Measurements from ENCODE around the gene ELOVL1. TPM values are rescaled to one million over a fixed set of nuclear protein-coding genes. Genes with fewer than 3 reads are reported as not detected.
A peak's percentile ranks its signal among the peaks of the same experiment; 100 is the strongest.

The ELOVL1 gene
- total RNA-seq, 1 experiment from 2014 or later: 46.3 TPM

DNA sequence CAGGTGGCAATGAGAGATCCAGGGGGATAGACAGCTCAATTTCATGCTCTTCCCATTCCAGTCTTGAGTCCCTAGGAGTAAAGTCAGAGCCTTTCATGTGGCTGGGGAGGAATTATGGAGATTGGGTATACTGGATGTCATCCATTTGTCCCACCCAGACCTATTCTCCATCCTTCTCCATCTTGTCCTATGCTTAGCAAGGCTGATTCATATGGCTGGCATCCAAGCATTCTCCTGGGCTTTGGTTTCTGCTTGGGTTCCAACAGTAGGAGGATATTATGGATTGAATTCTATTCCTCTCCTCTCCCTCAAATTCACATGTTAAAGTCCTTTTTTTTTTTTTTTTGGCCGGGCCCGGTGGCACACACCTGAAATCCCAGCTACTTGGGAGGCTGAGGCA is 12.9 kb downstream of the ELOVL1 start:
- Histone ChIP-seq H3K27me3 (no peaks in the 10 kb centered on the region), H3K27ac (no peak overlapping the region), H3K4me3 (no peak overlapping the region), H3K9me3 (replicated peaks) (no peaks in the 10 kb centered on the region), H3K4me1 (peaks cover under 1% of the 10 kb centered on the region; the same call in 1 of the 2 replicates), H3K36me3 (no peaks in the 10 kb centered on the region)
- no peak for DNase-seq

DNA sequence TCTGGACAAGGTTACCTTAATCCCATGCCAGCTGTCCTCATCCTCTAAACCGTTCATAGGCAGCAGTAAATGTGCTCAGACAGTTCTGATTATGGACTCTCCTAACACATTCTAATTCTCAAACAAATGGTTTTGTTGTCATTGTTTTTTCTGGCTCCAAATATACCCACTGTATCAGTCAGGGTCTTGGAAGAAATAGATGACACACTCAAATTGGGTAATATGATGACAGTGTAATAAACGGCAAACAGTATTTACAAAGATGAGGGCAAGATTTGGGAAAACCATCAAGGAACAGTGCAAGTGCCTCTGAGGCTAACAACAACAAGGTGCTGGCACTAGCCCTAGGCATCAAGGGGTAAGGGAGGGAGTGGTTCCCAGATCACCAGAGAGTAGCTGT is 13.3 kb downstream of the ELOVL1 start:
- H3K27me3 ChIP-seq: no peaks in the 10 kb centered on the region
- no peak for DNase-seq
- no peak overlapping the region for H3K27ac ChIP-seq
- H3K36me3 ChIP-seq: no peaks in the 10 kb centered on the region
- H3K9me3 ChIP-seq (replicated peaks): no peaks in the 10 kb centered on the region
- no peaks in the 10 kb centered on the region for H3K4me1 ChIP-seq
- no peak overlapping the region for H3K4me3 ChIP-seq

DNA sequence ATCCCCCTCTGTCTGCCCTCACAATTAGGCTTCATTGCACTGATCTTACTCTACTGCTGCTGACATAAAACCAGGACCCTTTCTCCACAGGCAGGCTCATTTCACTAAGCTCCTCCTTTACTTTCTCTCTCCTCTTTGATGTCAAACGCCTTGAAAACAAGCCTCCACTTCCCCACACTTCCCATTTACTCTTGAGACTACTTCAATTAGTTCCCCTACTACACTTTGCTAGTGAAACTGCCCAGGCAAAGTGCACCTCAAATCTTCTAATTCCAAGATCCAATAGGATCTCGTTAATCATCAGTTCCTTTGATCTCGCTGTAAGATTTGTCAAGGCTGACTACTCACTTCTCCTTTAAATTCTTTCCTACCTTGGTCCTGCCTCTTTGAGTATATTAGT is 14.9 kb downstream of the ELOVL1 start:
- Histone ChIP-seq H3K36me3 (no peaks in the 10 kb centered on the region), H3K4me1 (no peaks in the 10 kb centered on the region), H3K4me3 (no peak overlapping the region), H3K27ac (no peak overlapping the region), H3K9me3 (replicated peaks) (no peaks in the 10 kb centered on the region), H3K27me3 (no peaks in the 10 kb centered on the region)
- DNase-seq: no peak

DNA sequence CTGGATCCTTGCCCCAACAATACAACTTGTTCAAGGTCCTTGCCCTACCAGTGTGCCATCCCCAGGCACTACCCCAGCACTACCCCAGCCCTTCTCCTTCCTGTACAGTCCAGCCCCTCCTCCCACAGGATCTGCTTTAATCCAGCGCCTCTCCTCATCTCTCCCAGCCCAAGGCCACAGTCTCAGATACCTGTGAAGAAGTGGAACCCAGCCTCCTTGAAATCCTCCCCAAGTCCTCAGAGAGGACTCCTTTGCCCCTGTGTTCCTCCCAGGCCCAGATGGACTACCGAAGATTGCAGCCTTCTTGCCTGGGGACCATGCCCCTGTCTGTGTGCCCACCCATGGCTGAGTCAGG is 15.5 kb downstream of the ELOVL1 start:
- Histone ChIP-seq H3K9me3 (replicated peaks) (no peaks in the 10 kb centered on the region), H3K27ac (no peak overlapping the region), H3K4me3 (no peak overlapping the region), H3K27me3 (no peaks in the 10 kb centered on the region), H3K36me3 (no peaks in the 10 kb centered on the region), H3K4me1 (no peaks in the 10 kb centered on the region)
- no peak for DNase-seq

DNA sequence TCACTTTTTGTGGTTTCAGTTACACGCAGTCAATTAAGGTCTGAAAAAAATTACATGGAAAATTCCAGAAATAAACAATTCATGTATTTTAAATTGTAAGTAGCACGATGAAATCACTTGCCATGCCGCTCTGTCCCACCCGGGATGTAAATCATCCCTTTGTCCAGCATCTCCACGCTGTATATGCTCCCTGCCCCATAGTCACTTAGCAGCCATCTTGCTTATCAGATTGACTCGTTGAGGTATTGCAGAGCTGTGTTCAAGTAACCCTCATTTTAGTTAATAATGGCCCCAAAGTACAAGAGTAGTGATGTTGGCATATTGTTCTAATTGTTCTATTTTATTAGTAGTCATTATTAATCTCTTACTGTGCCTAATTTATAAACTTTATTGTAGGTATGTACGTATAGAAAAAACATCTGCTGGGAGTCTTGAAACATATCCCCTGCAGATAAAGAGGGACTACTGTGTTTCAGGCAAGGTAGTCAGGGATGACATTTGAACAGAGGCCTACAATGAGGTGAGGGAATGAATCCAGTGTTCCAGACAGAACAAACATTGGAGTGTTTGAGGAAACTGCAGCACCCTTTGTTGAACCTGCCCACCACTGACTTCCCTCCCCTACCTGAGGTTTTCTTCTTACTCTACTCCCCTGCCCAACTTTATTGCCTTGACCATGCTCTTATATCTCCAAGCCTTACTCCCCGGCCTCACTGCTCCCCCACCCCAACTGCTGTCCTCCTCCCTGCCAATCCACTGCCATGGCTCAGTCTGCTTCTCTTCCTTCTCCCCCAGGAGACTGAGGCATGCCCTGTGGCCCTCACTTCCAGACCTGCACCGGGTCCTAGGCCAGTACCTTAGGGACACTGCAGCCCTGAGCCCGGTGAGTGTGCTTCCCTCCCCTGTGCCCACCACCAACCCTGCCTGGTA is 16.1 kb downstream of the ELOVL1 start:
- H3K4me3 ChIP-seq: no peak overlapping the region

DNA sequence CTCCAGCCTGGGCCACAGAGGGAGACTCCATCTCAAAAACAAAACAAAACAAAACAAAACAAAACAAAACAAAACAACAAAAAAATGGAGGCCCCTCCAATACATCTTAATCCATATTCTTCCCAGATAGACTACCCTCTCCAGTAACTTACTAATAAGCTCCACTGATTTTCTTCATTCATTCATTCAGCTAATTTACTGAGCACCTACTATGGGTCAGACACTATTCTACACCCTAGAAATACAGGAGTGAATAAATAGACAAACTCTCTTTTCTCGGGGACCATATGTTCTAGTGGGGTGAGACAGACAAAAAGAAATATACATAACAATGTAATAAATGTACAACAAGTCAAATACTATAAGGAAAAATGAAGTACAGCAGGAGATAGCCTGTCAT is 16.8 kb downstream of the ELOVL1 start:
- no peak overlapping the region for H3K27ac ChIP-seq
- no peak overlapping the region for H3K4me3 ChIP-seq
- DNase-seq: no peak
- no peaks in the 10 kb centered on the region for H3K27me3 ChIP-seq
- H3K36me3 ChIP-seq: no peaks in the 10 kb centered on the region
- H3K4me1 ChIP-seq: no peaks in the 10 kb centered on the region
- no peaks in the 10 kb centered on the region for H3K9me3 ChIP-seq (replicated peaks)

More for the DNA sequence above, 16.1 kb downstream of the ELOVL1 start:
- Histone ChIP-seq H3K27ac (no peak overlapping the region), H3K4me1 (no peaks in the 10 kb centered on the region), H3K9me3 (replicated peaks) (no peaks in the 10 kb centered on the region), H3K36me3 (no peaks in the 10 kb centered on the region), H3K27me3 (no peaks in the 10 kb centered on the region)
- no peak for DNase-seq

DNA sequence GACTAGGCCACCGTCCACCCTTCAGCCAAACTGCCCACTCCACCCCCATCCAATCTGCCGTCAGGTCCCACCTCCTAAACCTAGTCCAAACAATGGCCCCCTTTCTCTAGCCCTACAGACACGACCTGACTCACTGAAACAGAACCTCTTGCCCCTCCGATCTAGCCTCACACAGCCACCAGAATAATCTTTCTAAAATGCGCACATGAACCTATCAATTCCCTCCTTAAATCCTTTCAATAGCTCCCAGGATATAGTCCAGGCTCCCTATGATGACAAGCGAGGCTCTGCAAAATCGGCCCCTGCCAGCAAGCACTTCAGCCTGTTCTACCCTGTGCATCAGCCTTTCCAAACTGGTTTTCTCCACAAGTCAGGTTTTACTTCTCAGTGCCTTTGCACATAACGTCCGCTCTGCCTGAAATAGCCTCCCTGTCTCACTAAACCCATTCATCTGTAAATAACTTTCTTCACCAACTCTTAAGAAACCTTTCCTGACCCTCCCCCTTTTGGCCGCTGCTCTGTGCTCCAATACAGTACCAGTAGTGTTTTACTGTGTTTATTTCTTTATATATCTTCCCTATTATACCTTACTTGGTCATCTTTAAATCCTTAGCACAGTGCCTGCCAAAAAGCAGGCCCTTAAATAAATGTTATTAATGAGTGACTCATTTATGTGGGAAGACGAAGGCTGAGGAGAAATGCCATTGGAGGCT is 18.1 kb downstream of the ELOVL1 start:
- DNase-seq: no peak
- Histone ChIP-seq H3K4me3 (peak overlapping the region; percentile 57), H3K9me3 (replicated peaks) (no peaks in the 10 kb centered on the region), H3K27me3 (no peaks in the 10 kb centered on the region), H3K27ac (no peak overlapping the region), H3K36me3 (no peaks in the 10 kb centered on the region), H3K4me1 (no peaks in the 10 kb centered on the region)

DNA sequence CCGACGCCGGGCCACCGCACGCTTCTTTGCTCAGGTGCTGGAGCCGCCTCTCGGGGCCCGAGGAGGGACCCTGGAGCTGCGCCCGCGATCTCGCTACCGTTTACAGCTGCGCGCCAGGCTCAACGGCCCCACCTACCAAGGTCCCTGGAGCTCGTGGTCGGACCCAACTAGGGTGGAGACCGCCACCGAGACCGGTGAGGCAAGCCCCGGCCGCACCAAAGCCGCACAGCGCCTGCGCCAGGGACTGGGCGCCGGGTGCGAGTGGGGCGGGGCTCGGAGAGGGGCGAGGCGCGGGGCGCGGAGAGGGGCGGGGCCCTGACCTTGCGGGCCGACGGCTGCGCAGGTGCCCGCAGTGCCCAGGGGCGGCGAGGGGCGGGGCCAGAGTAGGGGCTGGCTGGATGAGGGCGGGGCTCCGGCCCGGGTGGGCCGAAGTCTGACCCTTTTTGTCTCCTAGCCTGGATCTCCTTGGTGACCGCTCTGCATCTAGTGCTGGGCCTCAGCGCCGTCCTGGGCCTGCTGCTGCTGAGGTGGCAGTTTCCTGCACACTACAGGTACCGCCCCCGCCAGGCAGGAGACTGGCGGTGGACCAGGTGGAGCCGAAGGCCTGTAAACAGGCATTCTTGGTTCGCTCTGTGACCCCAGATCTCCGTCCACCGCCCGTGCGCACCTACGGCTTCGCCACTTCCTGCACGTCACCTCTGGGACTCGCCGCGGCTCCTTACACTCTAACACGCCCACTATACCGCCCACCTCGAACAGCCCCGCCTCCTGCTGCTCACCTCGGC is 18.8 kb downstream of the ELOVL1 start:
- peak; percentile 59 to 69 for DNase-seq
- H3K27me3 ChIP-seq: no peaks in the 10 kb centered on the region
- H3K27ac ChIP-seq: no peak overlapping the region
- no peaks in the 10 kb centered on the region for H3K36me3 ChIP-seq
- H3K9me3 ChIP-seq (replicated peaks): no peaks in the 10 kb centered on the region
- H3K4me3 ChIP-seq: peak overlapping the region; percentile 57
- H3K4me1 ChIP-seq: no peaks in the 10 kb centered on the region

DNA sequence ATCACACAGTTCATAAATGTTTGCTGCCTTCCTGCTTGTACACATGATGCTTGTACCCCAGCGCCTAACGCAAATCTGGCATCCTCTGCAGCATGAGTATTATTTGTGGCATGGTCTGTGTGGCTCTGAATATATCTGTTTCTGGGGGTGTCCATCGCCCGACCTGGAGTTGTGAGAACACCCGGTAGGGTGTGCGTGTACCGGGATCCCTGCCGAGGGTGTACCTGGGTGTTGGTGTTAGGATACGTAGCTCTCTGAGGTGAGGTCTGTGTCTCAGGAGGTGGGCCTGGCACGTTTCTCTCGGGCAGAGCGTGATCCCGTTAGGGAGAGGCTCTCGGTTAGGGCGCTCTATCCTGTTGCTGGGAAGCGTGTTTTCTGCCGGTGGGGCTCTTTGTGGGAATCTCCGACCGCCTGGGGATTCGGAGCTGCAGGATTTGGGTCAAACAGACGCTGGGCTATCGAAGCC is 19.4 kb downstream of the ELOVL1 start:
- Histone ChIP-seq H3K27me3 (no peaks in the 10 kb centered on the region), H3K4me1 (no peaks in the 10 kb centered on the region), H3K4me3 (peak overlapping the region; percentile 57), H3K36me3 (no peaks in the 10 kb centered on the region), H3K27ac (no peak overlapping the region), H3K9me3 (replicated peaks) (no peaks in the 10 kb centered on the region)
- DNase-seq: no peak

DNA sequence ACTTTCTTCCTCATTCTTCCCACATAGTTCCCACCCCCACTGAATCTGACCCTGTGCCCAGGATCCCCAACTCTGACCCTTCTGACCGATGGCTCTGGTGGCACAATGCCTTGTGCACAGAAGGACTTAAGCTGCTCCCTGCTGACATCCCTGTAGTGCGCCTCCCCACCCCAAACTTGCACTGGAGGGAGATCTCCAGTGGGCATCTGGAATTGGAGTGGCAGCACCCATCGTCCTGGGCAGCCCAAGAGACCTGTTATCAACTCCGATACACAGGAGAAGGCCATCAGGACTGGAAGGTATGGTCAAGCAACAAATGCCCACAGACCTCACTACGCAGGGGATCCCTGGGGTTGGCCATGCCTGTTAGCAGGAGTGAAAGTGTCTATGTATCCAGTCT is 21.2 kb downstream of the ELOVL1 start:
- Histone ChIP-seq H3K27me3 (no peaks in the 10 kb centered on the region), H3K36me3 (no peaks in the 10 kb centered on the region), H3K9me3 (replicated peaks) (no peaks in the 10 kb centered on the region), H3K4me1 (no peaks in the 10 kb centered on the region), H3K27ac (no peak overlapping the region), H3K4me3 (no peak overlapping the region)
- DNase-seq: no peak

DNA sequence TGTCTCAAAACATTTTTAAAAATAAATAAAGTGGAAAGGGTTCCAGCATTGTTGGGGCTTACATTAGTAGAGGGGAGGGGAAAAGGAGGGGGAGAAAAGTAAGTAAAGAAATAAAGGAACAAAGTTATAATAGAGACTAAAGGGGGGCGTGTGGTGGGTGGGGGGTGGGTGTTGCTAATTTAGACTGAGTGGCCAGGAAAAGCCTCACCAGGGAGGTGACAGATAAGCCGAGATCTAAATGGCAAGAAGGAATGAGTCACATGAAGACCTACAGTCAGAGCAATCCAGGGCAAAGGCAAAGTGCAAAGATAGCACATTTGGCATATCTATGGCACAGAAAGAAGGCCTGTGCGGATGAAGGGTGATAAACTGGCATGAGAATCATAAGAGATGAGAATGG is 22.7 kb downstream of the ELOVL1 start:
- Histone ChIP-seq H3K9me3 (replicated peaks) (no peaks in the 10 kb centered on the region), H3K36me3 (no peaks in the 10 kb centered on the region), H3K27ac (no peak overlapping the region), H3K27me3 (no peaks in the 10 kb centered on the region), H3K4me1 (no peaks in the 10 kb centered on the region), H3K4me3 (no peak overlapping the region)
- DNase-seq: no peak

DNA sequence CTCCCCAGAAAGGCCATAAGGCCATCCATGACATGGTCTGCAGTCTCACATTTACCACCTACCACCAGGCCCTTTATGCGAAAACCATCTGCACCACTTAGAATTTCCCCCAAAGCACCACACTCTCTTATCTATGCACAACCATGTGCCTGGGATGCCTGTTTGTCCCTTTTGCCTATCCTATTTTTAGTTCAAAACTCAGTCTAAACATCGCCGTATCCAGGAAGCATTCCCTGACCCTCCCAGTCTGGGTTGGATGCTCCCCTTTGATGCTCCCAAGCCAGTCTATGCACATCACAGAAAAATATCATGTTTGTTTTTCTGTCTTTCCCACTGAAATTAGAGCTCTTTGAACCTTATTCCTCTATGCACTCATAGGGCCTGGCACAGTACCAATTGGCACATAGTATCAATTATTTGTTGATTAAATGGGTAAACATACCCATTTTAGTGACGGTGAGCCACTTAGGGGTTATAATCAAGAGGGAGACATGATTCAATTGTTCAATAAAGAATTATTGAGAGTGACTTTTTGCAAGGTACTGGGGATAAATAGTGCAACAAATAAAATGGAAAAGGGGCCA is 23.5 kb downstream of the ELOVL1 start:
- Histone ChIP-seq H3K36me3 (no peaks in the 10 kb centered on the region), H3K27me3 (no peaks in the 10 kb centered on the region), H3K9me3 (replicated peaks) (no peaks in the 10 kb centered on the region), H3K4me3 (no peak overlapping the region), H3K27ac (no peak overlapping the region), H3K4me1 (no peaks in the 10 kb centered on the region)
- DNase-seq: no peak

DNA sequence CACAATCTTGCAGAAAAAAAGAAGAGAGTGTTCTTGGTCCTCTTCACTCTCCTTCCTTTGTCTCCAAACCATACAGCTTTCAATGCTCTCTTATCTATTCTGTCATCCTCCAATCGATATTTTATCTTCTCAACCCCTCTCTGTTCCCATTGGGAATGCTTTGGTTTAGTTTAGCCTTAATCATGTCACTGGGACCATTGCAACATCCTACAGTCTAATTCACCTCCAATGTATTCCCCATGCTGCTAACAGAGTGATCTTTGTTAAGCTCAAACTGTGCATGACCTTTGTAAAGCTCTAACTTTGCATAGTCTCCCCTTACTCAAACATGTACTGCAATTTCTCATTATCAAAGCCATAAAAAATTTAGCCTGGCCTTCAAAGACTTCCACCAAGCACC is 27.3 kb downstream of the ELOVL1 start:
- no peak overlapping the region for H3K4me3 ChIP-seq
- H3K4me1 ChIP-seq: no peaks in the 10 kb centered on the region
- H3K9me3 ChIP-seq (replicated peaks): no peaks in the 10 kb centered on the region
- no peak for DNase-seq
- no peaks in the 10 kb centered on the region for H3K27me3 ChIP-seq
- H3K27ac ChIP-seq: no peak overlapping the region
- H3K36me3 ChIP-seq: no peaks in the 10 kb centered on the region

DNA sequence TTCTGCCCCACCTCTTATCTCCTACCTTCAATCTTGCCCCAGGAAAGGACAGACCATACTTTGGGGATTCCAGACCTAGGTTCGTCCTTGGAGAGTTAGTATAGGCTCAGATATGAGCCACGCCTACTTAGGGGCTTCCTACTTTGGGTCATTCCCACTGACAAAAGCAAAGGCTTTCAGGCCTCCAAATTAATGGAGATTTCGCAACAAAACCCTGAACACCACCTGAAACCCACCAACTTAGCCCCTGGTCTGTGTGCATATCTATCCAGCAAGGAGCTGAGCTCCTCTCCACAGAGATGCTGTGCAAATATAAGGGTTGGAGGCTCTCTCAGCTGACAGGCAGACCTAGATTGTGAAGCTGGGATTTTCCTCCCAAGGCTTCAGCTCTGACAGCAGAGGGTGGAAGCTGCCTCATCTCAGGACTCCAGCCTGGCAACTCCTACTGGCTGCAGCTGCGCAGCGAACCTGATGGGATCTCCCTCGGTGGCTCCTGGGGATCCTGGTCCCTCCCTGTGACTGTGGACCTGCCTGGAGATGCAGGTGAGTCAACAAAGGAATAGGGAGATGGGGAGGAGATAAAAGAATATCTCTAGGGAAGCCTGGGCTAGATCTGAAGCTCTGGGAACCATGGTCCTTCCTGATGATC is 28.1 kb downstream of the ELOVL1 start:
- Histone ChIP-seq H3K36me3 (no peaks in the 10 kb centered on the region), H3K4me3 (no peak overlapping the region)
- DNase-seq: no peak

More for the DNA sequence above, 28.1 kb downstream of the ELOVL1 start:
- Histone ChIP-seq H3K27me3 (no peaks in the 10 kb centered on the region), H3K4me1 (no peaks in the 10 kb centered on the region), H3K9me3 (replicated peaks) (no peaks in the 10 kb centered on the region), H3K27ac (no peak overlapping the region)

Data from SJCRH30 (cell line).